CD4-positive, alpha-beta T cell (primary cell): ENCODE data around the gene NOS1AP. TPM values are rescaled to one million over a fixed set of nuclear protein-coding genes. Genes with fewer than 3 reads are reported as not detected.

Experiments used
- ATAC-seq: fragments of 200-7000 bp; cut with Tn5 transposase; one replicate; pipeline ENCODE4 v1.10.0; 2022; ENCODE audit warnings: mild to moderate bottlenecking; ENCODE audit not compliant: poor library complexity
- CTCF ChIA-PET: fragments of 350-600 bp; sonication (Branson Sonifier 250); formaldehyde crosslinking; loops from one replicate; lab custom pipeline; 2021; ENCODE audit warnings: antibody characterized with exemption, inconsistent platforms; lab: Charles Lee
- POLR2A ChIA-PET: fragments of 350-600 bp; sonication (Branson Sonifier 250); formaldehyde crosslinking; loops from one replicate; lab custom pipeline; 2021; ENCODE audit warnings: antibody characterized with exemption, inconsistent platforms; lab: Charles Lee
- DNase-seq, 14 experiments: peaks; one replicate each; pipeline ENCODE4 v3.0.0-alpha.2; 2013 to 2020; ENCODE audit warnings: mixed read lengths in 2 of 14
- H3K27ac ChIP-seq, 2 donors: one replicate each; pipeline versions ENCODE4 v1.5.1 to v1.7.0; 2013; ENCODE audit warnings: low read length in 2 of 2, low read depth in 1 of 2, mild to moderate bottlenecking in 1 of 2
- H3K27me3 ChIP-seq, 2 experiments: 1 replicate in 1 of 2; 2 replicates in 1 of 2; pipeline versions ENCODE4 v1.6.1 to v1.7.0; 2013; ENCODE audit warnings: low read length in 2 of 2, control low read depth in 1 of 2, mild to moderate bottlenecking in 1 of 2, moderate library complexity in 1 of 2; ENCODE audit not compliant: insufficient read depth in 2 of 2, control insufficient read depth in 1 of 2
- H3K36me3 ChIP-seq: one replicate; pipeline ENCODE4 v1.6.1; 2013; ENCODE audit warnings: low read length, control low read depth; ENCODE audit not compliant: insufficient read depth
- H3K4me1 ChIP-seq: one replicate; pipeline ENCODE4 v1.6.1; 2013; ENCODE audit warnings: low read length, control low read depth; ENCODE audit not compliant: insufficient read depth
- H3K4me3 ChIP-seq: one replicate; pipeline ENCODE4 v1.5.1; 2013; ENCODE audit warnings: mild to moderate bottlenecking, low read length, moderate library complexity
- H3K9me3 ChIP-seq, 2 experiments: 1 replicate in 1 of 2; 2 replicates in 1 of 2; pipeline versions ENCODE4 v1.6.1 to v1.7.0; 2013; ENCODE audit warnings: low read length in 2 of 2, mild to moderate bottlenecking in 2 of 2, control low read depth in 1 of 2, moderate library complexity in 1 of 2; ENCODE audit not compliant: control insufficient read depth in 1 of 2, insufficient read depth in 1 of 2
- H3K27ac Mint-ChIP-seq: one replicate; pipeline ENCODE4 v1.8.0; 2020; ENCODE audit warnings: mixed read lengths
- H3K27me3 Mint-ChIP-seq: one replicate; pipeline ENCODE4 v1.8.0; 2021; ENCODE audit warnings: mixed read lengths
- H3K36me3 Mint-ChIP-seq: one replicate; pipeline ENCODE4 v1.8.0; 2021; ENCODE audit warnings: low read depth, mixed read lengths
- H3K4me1 Mint-ChIP-seq: one replicate; pipeline ENCODE4 v1.8.0; 2021; ENCODE audit warnings: low read depth, mixed read lengths
- H3K4me3 Mint-ChIP-seq: one replicate; pipeline ENCODE4 v1.8.0; 2020; ENCODE audit warnings: mild to moderate bottlenecking, mixed read lengths
- H3K9me3 Mint-ChIP-seq: one replicate; pipeline ENCODE4 v1.8.0; 2020; ENCODE audit warnings: mixed read lengths
- intact Hi-C, 2 experiments: fragments of 100-400 bp; cut with DNase I in 1 of 2; cut with micrococcal nuclease in 1 of 2; formaldehyde crosslinking; loops; one replicate each; pipeline versions ENCODE4 v1.15.1 to v1.9.0; 2023 to 2025; cut with DNase I, micrococcal nuclease
- total RNA-seq, 174 experiments: library from RNA in 2 of 174; stranded (reverse) in 2 of 174; gene quantifications; one replicate each; pipeline ENCODE4 v1.2.3 and lab custom pipeline; 2021 to 2026
- TF ChIP-seq, protein P1 (sequence below): fragments of 200-600 bp; IDR thresholded peaks from one replicate; pipeline ENCODE4 v1.8.0; 2022; ENCODE audit warnings: antibody characterized with exemption, mild to moderate bottlenecking

The NOS1AP gene
- total RNA-seq, 2 experiments from 2014 or later, result not detected

DNA sequence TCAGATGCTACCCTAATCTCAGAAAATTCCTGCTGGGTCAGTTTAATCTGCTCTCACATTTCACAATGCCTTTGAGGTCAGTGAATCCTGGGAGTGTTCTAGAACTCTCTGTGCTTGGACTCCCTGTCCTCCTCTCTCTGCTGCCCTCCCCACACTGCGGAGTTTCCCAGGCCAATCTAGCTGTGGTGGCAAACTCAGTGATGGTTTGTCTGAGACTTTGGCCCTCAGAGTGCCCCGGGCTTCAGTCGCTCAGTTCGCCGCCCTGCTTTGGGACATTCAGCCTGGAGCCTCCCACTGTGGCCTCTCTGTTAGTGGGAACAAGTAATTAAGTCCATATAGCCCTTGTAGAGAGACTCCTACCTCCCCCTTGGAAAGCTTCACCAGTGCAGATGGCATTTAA is 319.1 kb downstream of the NOS1AP start:
- H3K27ac ChIP-seq, result no peak overlapping the region
- DNase-seq (no peak), ATAC-seq (no peak)
- ChIA-PET CTCF (no interaction called here), POLR2A (no interaction called here)
- Mint-ChIP-seq H3K4me3 (no peak overlapping the region), H3K36me3 (no peaks in the 10 kb centered on the region), H3K4me1 (no peaks in the 10 kb centered on the region), H3K27me3 (peaks cover 27% of the 10 kb centered on the region), H3K27ac (no peak overlapping the region), H3K9me3 (no peaks in the 10 kb centered on the region)
- intact Hi-C loops, result no loop called here
- H3K4me3 ChIP-seq, result no peak overlapping the region
- no peaks in the 10 kb centered on the region for H3K4me1 ChIP-seq
- TF ChIP-seq, protein P1, sequence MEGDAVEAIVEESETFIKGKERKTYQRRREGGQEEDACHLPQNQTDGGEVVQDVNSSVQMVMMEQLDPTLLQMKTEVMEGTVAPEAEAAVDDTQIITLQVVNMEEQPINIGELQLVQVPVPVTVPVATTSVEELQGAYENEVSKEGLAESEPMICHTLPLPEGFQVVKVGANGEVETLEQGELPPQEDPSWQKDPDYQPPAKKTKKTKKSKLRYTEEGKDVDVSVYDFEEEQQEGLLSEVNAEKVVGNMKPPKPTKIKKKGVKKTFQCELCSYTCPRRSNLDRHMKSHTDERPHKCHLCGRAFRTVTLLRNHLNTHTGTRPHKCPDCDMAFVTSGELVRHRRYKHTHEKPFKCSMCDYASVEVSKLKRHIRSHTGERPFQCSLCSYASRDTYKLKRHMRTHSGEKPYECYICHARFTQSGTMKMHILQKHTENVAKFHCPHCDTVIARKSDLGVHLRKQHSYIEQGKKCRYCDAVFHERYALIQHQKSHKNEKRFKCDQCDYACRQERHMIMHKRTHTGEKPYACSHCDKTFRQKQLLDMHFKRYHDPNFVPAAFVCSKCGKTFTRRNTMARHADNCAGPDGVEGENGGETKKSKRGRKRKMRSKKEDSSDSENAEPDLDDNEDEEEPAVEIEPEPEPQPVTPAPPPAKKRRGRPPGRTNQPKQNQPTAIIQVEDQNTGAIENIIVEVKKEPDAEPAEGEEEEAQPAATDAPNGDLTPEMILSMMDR, result no peak
- H3K27me3 ChIP-seq, result peaks cover 0 to 6% of the 10 kb centered on the region in 2 experiments
- H3K36me3 ChIP-seq, result no peaks in the 10 kb centered on the region
- H3K9me3 ChIP-seq, result no peaks in the 10 kb centered on the region

DNA sequence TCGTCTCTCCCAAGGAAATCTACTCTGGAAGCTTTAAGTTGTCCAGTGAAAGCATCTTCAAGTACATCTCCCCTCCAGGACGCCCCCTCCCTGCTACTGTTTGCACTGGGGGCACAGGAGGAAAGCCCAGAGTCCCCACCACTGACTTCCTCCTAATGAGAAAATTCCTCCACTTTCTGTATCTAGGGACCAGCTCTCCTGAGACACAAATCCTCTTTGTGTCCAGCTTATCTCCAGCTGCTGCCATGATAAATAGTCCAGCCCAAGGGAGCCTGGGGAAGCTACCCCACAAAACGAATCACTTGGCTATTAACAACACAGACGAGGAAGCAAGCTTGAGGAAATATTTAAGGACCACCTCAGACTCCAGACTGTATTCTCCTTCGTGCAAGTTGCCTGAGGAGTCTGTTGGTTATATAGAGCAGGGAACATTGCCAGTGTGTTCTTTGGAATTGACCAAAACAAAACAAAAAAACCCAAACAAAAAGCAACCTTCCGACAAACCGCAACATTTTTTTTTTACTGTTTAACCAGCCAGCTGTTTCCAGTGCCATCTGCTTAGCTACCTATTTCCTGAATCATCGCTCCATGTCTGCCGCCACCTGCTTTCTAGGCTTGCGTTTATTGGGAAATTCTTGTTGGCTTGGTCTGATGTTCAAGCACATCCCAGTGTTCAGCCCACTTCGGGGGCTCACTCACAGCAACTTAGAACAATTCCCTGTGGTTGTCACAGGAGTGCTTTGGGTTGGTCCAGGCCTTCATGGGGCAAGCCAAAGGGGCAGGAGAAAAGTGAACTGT is 319.7 kb downstream of the NOS1AP start:
- H3K4me1 Mint-ChIP-seq, result no peaks in the 10 kb centered on the region
- TF ChIP-seq, protein P1, result no peak
- peaks cover 0 to 6% of the 10 kb centered on the region in 2 experiments for H3K27me3 ChIP-seq
- no peaks in the 10 kb centered on the region for H3K9me3 Mint-ChIP-seq
- H3K4me3 Mint-ChIP-seq, result no peak overlapping the region
- POLR2A ChIA-PET, result no interaction called here
- intact Hi-C loops, result no loop called here
- H3K9me3 ChIP-seq, result no peaks in the 10 kb centered on the region
- no peaks in the 10 kb centered on the region for H3K36me3 Mint-ChIP-seq
- H3K27ac Mint-ChIP-seq, result no peak overlapping the region
- ATAC-seq (no peak), DNase-seq (no peak)
- H3K4me3 ChIP-seq, result no peak overlapping the region
- H3K36me3 ChIP-seq, result no peaks in the 10 kb centered on the region
- CTCF ChIA-PET, result no interaction called here
- no peaks in the 10 kb centered on the region for H3K4me1 ChIP-seq
- no peak overlapping the region for H3K27ac ChIP-seq
- H3K27me3 Mint-ChIP-seq, result peaks cover 27% of the 10 kb centered on the region

DNA sequence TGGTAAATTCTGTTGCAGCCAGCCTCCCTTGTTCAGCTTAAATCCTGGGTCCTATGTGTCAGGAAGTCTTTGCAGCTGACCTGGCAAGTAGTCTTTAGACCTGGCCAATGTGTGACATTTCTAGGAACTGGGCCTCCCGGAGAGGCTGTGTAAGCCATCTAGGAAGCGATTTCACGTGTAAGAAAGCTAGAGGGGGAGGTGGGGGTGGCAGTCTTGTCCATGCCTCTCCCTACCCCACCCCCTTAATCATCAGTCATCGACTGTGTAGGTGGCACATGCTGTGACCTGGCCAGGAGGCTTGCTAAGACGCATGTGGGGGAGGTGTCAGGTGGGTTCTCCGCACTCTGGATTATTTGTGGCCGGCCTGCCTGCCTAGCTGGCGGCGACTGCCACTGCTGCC is 320.5 kb downstream of the NOS1AP start:
- H3K9me3 Mint-ChIP-seq, result no peaks in the 10 kb centered on the region
- ChIA-PET CTCF (no interaction called here), POLR2A (no interaction called here)
- Histone ChIP-seq H3K9me3 (no peaks in the 10 kb centered on the region), H3K4me1 (no peaks in the 10 kb centered on the region), H3K36me3 (no peaks in the 10 kb centered on the region), H3K4me3 (no peak overlapping the region), H3K27me3 (peaks cover 0 to 6% of the 10 kb centered on the region in 2 experiments), H3K27ac (no peak overlapping the region)
- H3K27me3 Mint-ChIP-seq, result peaks cover 27% of the 10 kb centered on the region
- DNase-seq, result no peak
- no peak for ATAC-seq
- TF ChIP-seq, protein P1, result no peak
- no peak overlapping the region for H3K4me3 Mint-ChIP-seq
- H3K27ac Mint-ChIP-seq, result no peak overlapping the region
- no peaks in the 10 kb centered on the region for H3K4me1 Mint-ChIP-seq
- H3K36me3 Mint-ChIP-seq, result no peaks in the 10 kb centered on the region
- intact Hi-C loops, result loop anchor here in 1 of 2 experiments (5.0 kb wide), 1 partner anchor 598 kb away; no protein-coding TSS in a partner anchor
